Renal pelvis (tissue), 3 donors: ENCODE measurements around the gene RPE. TPM values are rescaled to one million over a fixed set of nuclear protein-coding genes. Genes with fewer than 3 reads are reported as not detected.

Experiments used
- polyA plus RNA-seq, 3 donors: library from polyadenylated mRNA; unstranded; fragments of 120-200 nt; gene quantifications; one replicate each; pipeline ENCODE4 v1.2.1, GENCODE V29; 2013; ENCODE audit not compliant: insufficient read length in 3 of 3

Gene RPE
- polyA plus RNA-seq, 3 donors: 59.3 to 63.8 (median 62.9) TPM

Other genes starting within 250 kb of the RPE start
- gene UNC80, start 230.8 kb upstream of the RPE start, polyA plus RNA-seq: 1 to 10 TPM; 1.3 to 2.6 (median 2.0) TPM
- gene KANSL1L, start 168.8 kb downstream of the RPE start, polyA plus RNA-seq: 10 to 100 TPM; 40.6 to 77.8 (median 61.4) TPM
- 10 to 100 TPM; 14.4 to 31.4 (median 26.3) TPM for gene ACADL, start 222.8 kb downstream of the RPE start, polyA plus RNA-seq